OCI-LY7 (cell line): ENCODE data around the gene NEUROD2.

Source experiments
- CTCF ChIP-seq: fragments of 200-600 bp; sonication (generic); conservative IDR thresholded peaks from 2 replicates; pipeline ENCODE4 v1.5.1; 2014; ENCODE audit warnings: mild to moderate bottlenecking, antibody characterized with exemption, low read length, moderate library complexity, mixed read lengths
- EZH2phosphoT487 ChIP-seq: fragments of 200-600 bp; sonication (generic); IDR thresholded peaks from 2 replicates; pipeline ENCODE4 v1.6.1; 2018; ENCODE audit warnings: low read depth, borderline replicate concordance, mild to moderate bottlenecking, mixed run types, antibody characterized with exemption, low read length, moderate library complexity, mixed read lengths

GRCh38 chr17:39638317-39638716 lies 30.6 kb upstream of the NEUROD2 start:
- TF ChIP-seq CTCF (no peak), EZH2phosphoT487 (no peak)
